GM19397 (cell line): ENCODE measurements around the gene MTFR1L.

Experiments
- ATAC-seq: cut with Tn5 transposase; IDR thresholded peaks from one replicate; pipeline ENCODE4 v1.9.1; 2021; ENCODE audit warnings: mild to moderate bottlenecking, moderate library complexity; ENCODE audit not compliant: unreplicated experiment

The MTFR1L gene

GRCh38 chr1:25806418-25806817, 13.3 kb upstream of the MTFR1L start:
- ATAC-seq: no peak

GRCh38 chr1:25807480-25808390, 12.0 kb upstream of the MTFR1L start:
- no peak for ATAC-seq

DNA sequence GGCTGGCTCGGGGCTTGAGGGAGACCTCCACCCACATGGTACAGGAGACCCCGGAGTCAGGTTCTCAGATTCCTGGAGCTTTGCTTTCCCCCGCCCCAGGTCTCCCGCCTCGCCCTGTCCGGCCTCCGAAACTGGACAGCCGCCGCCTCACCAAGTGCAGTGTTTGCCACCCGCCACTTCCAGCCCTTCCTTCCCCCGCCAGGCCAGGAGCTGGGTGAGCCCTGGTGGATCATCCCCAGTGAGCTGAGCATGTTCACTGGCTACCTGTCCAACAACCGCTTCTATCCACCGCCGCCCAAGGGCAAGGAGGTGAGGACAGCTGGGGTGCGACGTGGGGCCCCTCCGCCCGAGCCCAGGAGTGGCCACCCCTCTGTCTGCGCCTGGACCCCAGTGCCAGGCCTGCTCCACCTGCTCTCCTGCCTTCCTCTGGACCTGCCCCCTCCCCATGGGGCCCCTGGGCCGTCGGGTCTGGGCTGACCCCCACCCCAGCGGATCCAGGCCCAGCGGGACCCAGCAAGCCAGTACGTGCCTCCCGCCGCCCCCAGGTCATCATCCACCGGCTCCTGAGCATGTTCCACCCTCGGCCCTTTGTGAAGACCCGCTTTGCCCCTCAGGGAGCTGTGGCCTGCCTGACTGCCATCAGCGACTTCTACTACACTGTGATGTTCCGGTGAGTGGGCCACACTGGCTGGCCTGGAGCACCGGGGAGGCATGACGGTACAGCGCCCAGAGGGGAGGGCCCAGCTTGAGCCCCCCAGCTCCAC, 11.1 kb upstream of the MTFR1L start:
- ATAC-seq: no peak

DNA sequence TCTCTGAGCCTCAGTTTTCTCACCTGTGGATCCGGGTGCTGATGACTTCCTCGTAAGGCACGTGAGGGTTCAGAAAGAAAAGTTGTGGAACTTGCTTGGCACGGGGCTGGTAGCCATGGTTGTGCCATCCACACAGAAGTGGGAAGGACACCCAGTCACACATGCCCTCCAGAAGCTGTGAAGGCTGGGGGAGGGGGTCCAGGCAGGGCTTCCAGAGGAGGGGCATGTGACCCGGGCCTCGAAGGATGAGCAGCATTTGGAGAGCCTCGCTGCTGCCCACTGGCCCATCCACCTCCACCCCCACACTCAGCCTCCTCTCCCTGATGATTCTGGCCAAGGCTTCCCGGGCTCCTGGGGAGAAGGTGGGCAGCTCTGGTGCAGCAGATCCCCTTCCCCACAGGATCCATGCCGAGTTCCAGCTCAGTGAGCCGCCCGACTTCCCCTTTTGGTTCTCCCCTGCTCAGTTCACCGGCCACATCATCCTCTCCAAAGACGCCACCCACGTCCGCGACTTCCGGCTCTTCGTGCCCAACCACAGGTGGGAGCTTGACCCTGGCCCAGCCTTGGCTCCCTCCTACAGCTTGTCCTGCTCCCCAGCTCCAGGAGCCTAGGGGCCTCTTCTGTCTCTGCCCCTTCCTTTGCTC, 10.3 kb upstream of the MTFR1L start:
- ATAC-seq: no peak

- ATAC-seq: no peak
These were observed 9.8 kb upstream of the MTFR1L start for GRCh38 chr1:25809929-25810328.

DNA sequence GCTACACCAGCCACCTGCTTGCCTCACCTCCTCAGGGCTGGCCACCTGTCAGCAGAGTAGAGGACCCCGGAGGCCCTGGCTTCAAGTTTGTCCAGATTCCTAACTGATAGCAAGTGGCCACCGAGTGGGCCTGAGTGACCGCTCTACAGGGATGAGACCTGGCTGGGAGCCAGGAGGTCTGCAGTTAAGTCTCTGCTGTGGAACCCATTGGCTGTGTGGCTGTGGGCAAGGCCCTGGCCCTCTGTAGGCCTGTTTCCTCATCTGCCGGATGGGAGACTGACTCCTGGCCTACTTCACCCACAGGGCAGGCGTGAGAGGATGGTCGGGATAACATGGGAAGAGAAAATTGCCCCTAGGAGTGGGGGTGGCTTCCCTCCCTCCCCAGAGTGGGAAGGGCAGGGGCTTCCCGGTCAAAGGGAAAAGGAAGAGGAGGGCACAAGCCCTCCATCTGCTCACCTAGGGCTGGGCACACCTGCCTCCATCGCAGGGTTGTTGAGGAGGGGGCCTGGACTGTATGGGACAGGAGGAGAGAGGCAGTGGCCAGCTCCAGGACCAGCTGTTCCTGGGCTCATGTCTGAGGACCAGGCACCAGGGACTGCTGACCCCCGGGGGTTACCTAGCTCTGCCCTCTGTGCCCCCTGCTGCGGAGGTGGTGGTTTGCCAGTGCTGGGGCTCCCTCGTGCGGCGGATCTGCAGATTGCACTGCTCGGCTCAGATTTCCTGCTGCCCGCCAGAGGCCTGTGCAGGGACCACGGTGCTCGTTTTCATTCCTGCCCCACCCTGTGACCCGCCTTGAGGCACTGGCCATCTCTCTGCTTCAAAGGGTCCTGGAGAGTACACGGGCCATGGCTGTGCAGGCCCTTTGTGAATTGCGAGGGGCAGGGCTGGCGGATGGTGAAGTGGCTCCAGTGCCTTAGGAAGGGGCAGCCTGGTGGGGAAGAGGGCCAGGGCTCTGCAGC, 9.1 kb upstream of the MTFR1L start:
- no peak for ATAC-seq

DNA sequence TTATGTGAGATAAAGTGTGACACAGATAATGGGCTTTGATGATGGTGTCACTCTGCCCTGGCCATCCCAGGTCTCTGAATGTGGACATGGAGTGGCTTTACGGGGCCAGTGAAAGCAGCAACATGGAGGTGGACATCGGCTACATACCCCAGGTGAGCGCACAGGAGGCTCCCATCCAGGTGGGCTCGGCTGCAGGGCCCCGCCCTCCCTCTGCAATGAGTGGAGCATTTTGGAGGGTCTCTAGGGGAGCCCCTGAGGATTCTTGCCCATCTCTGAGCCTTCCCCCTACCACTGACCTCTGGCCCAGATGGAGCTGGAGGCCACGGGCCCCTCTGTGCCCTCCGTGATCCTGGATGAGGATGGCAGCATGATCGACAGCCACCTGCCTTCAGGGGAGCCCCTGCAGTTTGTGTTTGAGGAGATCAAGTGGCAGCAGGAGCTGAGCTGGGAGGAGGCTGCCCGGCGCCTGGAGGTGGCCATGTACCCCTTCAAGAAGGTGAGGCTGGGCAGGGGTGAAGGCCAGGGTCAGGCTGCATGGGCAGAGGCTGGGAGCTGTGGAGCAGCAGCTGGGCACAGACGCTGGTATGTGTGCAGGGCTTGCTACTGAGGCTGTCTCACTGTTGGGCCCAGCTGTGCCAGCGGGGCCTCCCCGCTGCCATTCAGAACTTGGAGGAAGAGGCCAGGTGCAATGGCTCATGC, 8.2 kb upstream of the MTFR1L start:
- ATAC-seq: no peak

DNA sequence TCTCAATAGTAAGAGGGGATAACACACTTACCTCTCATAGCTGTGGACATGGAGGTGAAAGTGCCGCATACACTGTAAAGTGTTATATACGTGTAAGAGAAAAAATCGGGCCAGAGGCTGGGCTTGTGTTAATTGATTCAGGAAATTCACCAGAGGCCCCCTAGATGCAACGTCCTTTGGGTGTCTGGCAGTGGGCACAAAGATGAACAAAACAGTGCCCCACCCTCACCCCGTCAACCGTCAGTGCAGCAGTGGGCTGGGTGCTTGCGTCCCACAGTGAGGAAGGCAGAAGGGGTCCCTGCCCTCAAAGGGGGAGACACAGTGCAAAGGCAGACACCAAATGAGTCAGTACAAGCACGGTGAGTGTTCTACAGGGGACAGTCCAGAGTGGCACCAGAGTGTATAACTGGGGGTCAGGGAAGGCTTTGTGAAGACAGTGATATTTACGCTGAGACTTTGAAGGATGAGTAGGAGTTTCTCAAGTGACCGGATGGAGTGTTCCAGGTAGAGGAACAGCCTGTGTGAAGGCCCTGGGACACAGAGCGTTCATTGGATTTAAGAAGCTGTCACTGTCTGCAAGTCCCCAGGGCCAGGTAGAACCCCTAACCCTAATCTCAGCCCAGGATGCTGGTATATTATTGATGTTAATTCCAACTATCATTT, 6.6 kb upstream of the MTFR1L start:
- no peak for ATAC-seq

DNA sequence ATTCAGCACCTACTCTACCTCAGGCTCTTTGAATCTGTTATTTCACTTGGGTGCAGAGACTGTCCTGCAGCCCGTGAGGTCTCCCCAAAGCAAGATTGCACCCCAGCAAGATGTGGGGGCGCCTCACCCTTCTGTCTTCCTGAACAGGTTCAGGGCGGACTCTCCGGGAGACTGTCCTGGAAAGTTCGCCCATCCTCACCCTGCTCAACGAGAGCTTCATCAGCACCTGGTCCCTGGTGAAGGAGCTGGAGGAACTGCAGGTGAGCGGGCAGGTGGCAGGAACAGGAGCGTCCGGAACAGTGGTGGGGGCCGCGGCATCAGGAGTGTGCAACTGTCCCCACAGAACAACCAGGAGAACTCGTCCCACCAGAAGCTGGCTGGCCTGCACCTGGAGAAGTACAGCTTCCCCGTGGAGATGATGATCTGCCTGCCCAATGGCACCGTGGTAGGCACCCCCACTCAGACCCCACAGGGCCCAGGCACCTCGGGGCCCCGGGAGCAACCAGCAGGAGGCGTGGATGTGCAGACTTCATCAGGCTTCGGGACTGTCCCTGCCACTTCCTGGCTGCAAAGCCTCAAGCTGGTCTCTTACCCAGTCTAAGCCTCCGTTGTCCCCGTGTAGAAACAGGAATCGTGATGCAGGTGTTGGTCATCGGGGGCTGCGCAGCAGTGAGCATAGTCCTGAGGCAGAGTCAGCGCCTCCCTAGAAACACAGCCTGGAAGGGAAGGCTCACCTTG, 5.9 kb upstream of the MTFR1L start:
- ATAC-seq: no peak

- no peak for ATAC-seq
These were observed 5.1 kb upstream of the MTFR1L start for GRCh38 chr1:25814549-25815087.

DNA sequence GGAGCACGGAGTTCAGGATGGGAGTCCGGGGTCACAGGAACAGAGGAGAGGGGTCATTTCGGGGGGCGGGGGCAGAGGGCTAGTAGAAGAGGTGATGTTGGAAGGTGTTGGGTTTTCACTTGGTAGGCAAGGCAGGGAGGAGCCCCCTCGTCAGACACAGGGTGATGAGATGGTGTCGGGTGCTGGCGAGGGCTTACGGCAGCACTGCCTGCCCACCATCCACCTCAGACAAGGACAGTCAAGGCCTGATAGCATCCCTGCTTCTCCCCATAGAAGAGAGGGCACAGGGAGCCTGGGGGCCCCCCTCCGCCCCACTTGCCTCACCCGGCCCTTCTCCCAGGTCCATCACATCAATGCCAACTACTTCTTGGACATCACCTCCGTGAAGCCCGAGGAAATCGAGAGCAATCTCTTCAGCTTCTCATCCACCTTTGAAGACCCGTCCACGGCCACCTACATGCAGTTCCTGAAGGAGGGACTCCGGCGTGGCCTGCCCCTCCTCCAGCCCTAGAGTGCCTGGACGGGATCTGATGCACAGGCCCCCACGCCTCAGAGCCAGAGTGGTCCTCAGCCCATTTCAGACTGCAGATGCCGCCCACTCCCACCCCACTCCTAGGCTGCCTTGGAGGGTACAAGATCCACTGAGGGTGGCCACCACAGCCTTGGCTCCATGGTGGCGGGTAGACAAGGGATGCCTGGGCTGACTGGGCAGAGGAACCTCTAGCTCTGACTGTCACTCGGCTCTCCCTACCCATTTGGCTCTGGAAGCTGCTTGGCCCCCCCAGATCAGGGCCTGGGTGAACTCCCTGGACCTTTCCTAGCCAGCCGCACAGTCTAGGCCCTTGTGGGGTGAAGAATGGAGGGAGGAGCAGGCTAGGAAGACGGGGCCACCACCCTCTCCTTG, 4.3 kb upstream of the MTFR1L start:
- ATAC-seq: no peak

GRCh38 chr1:25816112-25816718, 3.5 kb upstream of the MTFR1L start:
- no peak for ATAC-seq

DNA sequence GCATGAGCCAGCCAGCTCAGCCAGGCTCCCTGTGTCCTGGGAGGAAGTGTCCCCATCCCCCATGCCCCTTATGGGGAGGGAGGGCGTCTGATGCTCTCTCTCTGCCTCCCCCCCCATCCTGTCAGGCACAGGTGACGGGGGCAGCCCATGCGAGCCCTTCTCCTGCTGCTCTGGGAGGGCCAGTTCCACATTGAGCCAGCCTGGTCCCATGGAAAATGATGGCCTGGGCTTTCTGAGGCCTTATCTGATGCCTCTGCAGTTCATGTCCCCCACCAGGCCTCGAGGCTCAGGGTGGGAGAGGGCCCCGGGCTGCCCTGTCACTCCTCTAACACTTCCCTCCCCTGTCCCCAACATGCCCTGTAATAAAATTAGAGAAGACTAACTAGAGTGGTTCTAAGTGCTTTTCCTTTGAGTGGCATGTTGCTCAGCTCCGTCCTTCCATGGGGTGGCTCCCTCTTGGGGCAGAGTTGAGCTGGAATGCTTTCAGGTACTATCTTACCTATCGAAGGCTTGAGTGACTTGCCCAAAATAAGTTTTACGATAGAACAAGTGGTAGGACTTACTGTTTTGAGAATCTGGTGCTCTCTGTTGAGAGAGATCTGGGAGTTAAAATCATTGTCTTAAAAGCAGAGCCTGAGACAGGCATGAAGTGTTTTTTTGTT, 1.8 kb upstream of the MTFR1L start:
- ATAC-seq: no peak

DNA sequence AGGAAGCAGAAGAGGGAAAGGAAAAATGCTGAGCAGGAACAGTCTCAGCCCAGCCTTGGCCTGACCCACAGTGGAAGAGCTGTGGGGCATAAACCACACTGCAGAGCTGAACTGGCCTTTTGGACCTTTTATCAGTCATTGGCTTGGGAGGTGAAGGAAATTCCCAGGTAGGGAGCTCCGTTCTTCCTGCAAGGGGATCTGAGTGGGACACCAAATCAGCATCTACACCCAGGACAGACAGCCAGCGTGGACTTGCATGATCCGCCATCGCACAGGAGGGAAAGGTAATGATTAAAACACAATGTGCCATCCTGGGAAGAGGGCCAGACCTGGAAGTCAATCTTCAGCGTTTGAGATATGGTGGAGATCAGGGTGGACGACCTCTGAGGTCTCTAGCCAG, 1.2 kb upstream of the MTFR1L start:
- no peak for ATAC-seq

DNA sequence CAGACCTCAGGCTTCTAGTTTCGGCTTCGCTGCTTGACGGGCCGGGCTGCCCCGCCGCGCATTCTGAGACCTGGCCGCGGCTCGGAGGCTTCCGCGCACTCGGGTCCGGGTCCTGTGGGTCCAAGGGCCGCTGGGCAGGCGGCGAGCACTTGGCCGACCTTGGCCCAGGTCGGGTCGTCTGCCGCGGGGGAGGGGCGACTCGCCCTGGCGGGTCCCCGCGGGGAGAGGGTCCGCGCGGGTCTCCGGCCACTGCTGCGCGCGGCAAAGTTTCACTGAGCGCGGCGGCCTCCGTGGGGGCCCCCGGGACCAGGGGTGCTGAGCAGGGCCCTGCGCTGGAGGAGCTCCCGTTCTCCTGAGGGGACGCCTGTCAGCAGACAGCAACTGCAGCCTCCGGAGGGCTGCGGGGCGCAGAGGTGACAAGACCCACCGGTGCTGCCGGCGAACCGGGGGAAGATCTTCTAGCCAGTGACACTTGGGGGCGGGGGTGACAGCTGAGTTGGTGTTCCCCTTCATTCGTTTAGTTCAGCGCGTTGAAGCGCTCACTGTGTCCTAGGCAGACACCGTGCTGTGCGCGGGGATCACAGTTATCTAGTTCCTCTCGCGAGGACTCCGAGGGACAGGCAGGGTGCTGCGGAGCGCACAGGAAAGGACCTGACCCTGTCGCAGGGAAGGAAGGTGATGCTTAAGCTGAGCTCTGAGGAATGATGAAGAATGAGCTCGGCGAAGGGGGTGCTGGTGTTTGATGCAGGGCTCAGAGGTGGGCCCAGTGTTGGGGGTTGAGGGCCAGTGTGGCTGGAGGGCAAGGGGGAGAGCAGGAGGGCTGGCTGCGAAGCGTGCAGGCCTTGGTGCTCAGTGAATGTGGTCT, 725 bp downstream of the MTFR1L start:
- peak; percentile 41 for ATAC-seq

- no peak for ATAC-seq
These were observed 1.3 kb downstream of the MTFR1L start for GRCh38 chr1:25821112-25821476.
